Stimulated activated CD8-positive, alpha-beta memory T cell treated with anti-CD3 and anti-CD28 coated beads, Interleukin-12 subunit alpha, Interleukin-12 subunit beta, amount 100 ng/mL, for 1 hour (primary cell): ENCODE measurements around the gene PAWR.
"Not testable (repeated sequence)": the region's sequence is repeated elsewhere in the genome, so short reads cannot be mapped to it uniquely, and the experiment has no call there.

ENCODE experiments used
- DNase-seq: peaks from one replicate; pipeline ENCODE4 v3.0.0-alpha.2; 2020; ENCODE audit warnings: low read depth

The PAWR gene

GRCh38 chr12:79686171-79686570 is 4.6 kb downstream of the PAWR start:
- no peak for DNase-seq

DNA sequence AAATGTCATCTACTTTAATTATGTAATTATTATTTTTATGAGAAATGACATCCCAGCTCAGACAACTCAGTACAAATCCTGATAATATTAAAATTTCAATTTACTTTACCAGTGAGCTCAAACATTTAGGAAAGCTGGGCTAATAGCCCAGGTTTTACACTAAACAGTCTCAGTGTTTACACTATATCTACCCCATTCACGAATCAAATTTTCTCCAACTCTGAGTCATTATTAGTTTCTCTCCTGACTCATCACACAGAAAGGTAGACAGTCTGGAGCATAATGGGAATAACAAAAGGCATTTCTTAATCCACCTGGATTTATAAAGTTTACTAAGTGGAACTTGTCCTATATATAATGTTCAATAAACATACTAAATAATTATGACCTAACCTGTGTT is 5.7 kb downstream of the PAWR start:
- DNase-seq, result no peak

DNA sequence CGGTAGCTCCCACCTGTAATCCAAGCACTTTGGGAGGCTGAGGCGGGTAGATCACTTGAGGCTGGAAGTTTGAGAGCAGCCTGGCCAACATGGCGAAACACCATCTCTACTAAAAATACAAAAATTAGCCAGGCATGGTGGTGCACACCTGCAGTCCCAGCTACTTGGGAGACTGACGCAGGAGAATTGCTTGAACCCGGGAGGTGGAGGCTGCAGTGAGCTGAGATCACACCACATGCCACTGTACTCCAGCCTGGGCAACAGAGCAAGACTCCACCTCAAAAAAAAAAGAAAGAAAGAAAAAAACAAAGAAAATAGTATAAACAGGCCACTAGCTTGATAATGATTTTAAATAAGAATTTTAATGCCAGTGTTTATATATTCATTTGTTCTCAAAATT is 6.4 kb downstream of the PAWR start:
- not testable (repeated sequence) for DNase-seq

DNA sequence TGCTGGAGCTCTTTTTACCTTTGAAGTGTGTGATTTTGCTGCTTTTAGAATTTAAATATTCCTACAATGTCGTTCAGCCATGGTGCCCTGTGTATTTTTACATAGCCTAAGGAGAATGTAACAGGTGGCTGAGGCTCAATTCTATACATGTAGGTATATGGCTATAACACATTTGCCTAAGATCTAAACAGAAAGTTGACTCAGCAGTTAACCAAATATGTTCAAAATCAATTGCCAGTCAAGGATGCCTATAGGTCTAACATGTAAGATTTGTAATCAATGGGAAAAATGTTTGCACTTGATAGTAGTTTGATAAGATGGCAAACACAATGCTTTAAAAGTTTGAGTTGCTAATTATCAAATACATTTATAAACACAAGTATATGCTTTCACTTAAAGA is 8.2 kb downstream of the PAWR start:
- DNase-seq, result no peak

- no peak for DNase-seq
Measured at GRCh38 chr12:79681008-79681590, 9.7 kb downstream of the PAWR start.

DNA sequence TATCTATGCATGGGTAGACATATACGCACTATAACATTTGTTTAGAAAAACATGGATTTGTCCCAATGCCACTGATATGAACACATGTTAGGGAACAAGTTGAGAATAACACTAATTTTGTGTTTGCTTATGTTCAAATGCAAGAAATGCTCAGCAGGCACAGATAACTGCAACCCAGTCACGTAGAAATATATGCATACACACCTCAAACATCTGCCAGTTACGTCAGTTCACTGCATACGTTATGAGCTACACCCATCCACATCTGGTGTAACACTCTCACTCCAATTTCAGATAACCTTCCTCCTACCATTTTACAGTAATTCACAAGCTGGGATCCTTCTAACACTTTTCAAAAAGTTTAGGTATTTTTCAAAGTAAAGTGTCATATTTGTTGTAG is 10.7 kb downstream of the PAWR start:
- no peak for DNase-seq

DNA sequence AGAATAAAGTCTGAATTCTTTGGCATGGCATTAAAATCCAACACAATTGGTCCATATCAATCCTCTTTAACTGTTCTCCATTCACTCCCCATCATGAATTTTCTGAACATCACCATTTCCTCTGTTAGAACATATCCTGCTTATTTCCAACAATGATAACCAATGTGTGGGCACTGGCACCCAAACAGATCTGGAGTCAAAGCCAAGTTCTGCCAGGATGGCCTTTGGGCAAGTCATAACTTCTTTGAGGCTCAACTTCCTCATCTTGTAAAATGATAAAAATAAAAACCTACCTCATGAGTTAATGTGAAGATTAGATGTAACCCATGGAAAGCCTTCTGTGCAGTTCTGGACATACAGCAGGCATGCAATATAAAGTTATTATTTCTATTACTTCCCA is 12.5 kb downstream of the PAWR start:
- DNase-seq, result no peak

- DNase-seq, result no peak
Measured at GRCh38 chr12:79677672-79678071, 13.1 kb downstream of the PAWR start.

GRCh38 chr12:79676579-79676978 is 14.2 kb downstream of the PAWR start:
- DNase-seq, result no peak

DNA sequence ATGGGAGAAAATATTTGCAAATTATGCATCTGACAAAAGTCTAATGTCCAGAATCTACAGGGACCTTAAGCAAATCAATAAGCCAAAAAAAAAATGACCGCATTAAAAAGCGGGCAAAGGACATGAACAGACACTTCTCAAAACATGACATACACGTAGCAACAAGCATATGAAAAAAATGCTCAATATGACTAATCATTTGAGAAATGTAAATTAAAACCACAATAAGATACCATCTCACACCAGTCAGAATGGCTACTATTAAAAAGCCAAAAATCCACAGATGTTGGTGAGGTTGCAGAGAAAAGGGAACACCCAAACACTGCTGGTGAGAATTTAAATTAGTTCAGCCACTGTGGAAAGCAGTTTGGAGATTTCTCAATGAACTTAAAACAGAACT is 16.1 kb downstream of the PAWR start:
- no peak for DNase-seq

DNA sequence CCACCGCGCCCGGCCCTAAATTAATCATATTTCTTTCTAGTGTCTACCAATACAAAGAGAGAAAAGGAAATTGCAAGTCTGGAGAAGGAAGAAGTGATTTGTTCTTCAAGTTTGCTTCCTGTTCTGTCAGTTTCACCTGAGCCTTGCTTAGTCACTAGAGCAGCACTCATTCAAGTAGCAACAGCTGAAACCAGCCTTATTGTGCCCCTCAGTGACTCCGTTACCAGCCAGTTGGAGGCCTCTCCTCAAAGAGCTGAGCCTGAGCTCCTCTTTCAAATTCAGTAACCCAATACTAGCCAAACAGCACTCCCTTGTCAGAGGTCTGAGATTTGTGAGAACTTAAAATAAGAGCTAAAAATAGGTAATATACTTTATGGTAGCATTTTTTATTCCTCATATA is 17.4 kb downstream of the PAWR start:
- DNase-seq, result no peak

GRCh38 chr12:79668113-79668512 is 22.7 kb downstream of the PAWR start:
- DNase-seq, result no peak

GRCh38 chr12:79665212-79665887 is 25.4 kb downstream of the PAWR start:
- DNase-seq, result no peak

DNA sequence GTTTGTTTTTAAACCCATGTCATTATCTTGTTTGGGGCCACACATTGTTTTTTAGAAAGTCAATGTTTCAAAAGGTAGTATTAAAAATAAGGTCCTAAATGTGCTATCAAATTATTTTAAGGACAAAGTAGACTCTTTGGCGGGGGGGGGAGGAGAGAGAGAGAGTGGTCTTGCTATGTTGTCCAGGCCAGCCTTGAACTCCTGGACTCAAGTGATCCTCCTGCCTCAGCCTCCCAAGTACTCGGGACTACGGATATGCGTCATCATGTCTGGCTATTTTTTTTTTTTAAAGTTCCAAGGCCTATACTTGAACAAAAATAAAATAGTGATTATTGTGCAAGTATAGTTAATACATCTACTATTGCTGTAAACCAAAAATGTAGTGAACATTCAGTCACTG is 26.2 kb downstream of the PAWR start:
- DNase-seq, result no peak

- no peak for DNase-seq
Measured at GRCh38 chr12:79662046-79662811, 28.5 kb downstream of the PAWR start.

- no peak for DNase-seq
Measured at GRCh38 chr12:79661629-79662028, 29.1 kb downstream of the PAWR start.

DNA sequence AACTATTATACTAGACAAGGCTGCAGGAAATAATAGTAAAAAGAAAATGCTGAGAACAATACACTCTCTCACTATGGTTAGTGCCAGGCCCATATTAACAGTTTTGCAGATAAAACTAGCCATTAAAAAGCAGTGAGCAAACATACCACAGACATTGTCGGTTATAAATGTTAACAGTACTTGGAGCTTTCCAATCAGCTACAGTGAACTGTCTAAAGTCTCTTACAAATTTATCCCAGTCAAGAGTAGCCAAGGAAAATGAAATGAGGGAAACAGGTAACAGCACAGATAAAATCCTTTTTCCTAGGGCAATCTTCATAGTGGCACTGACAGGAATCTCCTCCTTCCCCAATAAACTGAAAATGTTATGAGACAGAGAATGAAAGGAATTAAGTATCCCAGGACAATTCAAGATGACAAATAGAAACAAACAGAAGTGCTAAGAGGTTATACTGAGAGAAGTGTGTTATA is 30.8 kb downstream of the PAWR start:
- DNase-seq, result no peak

DNA sequence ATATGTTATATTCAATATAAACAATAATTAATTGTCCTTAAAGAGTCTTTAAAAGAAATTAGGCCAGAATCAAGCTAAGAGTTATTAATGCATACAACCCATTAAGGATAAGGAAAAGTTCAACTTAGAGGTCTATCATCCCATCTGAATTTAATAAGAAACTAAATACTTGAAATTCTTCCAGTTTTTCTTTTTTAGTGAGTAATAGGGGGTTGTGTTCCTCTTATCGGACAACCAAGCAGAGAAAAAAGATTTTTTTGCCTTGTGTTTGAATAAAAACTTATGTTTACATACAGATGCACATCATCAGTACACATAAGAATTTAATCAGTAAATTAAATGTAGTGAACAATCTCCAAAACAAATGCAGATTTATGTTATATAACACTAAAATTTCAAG is 32.5 kb downstream of the PAWR start:
- DNase-seq, result no peak

DNA sequence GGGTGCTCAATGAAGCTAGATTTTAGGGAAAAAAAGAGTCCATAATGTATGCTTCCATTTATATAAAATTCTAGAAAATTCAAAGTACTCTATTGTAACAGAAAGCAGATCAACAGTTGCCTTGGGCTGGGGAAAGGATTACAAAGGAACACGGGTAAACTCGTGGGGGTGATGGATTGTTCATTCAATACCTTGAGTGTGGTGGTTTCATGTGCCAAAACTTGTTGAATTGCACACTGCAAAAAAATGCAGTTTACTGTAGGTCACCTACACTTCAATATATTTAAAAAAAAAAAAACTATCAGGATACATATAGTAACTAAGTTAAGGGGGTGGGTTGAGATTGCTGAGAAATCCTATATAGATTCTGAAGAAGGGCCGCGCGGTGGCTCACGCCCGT is 33.6 kb downstream of the PAWR start:
- no peak for DNase-seq

- DNase-seq, result no peak
Measured at GRCh38 chr12:79655036-79655435, 35.7 kb downstream of the PAWR start.

DNA sequence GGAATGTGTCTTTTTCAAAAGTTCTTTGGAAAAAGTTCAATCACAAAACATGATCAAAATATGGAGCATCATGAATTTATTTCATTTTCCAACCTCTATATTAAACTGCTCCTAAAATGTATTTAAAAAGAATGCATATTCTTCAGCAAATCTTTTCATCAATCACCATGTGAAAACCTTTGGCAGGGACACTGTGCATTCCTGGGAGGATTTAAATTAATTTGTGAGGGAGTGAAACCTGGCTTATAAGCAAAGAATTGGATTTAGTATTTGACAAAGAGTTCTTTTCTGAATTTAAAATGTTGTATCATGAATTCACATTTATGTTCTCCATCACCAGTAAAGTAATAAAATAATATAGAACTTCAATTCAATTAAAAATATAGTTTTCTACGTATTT is 38.2 kb downstream of the PAWR start:
- no peak for DNase-seq

GRCh38 chr12:79650440-79650839 is 40.3 kb downstream of the PAWR start:
- DNase-seq, result no peak

- no peak for DNase-seq
Measured at GRCh38 chr12:79648881-79649280, 41.9 kb downstream of the PAWR start.
